HG03520 (cell line): ENCODE data around the gene NME3.
A peak's percentile ranks its signal among the peaks of the same experiment; 100 is the strongest.

Experiments used
- ATAC-seq: cut with Tn5 transposase; IDR thresholded peaks from one replicate; pipeline ENCODE4 v1.9.1; 2021; ENCODE audit warnings: mild to moderate bottlenecking, moderate library complexity; ENCODE audit not compliant: unreplicated experiment

Gene NME3

DNA sequence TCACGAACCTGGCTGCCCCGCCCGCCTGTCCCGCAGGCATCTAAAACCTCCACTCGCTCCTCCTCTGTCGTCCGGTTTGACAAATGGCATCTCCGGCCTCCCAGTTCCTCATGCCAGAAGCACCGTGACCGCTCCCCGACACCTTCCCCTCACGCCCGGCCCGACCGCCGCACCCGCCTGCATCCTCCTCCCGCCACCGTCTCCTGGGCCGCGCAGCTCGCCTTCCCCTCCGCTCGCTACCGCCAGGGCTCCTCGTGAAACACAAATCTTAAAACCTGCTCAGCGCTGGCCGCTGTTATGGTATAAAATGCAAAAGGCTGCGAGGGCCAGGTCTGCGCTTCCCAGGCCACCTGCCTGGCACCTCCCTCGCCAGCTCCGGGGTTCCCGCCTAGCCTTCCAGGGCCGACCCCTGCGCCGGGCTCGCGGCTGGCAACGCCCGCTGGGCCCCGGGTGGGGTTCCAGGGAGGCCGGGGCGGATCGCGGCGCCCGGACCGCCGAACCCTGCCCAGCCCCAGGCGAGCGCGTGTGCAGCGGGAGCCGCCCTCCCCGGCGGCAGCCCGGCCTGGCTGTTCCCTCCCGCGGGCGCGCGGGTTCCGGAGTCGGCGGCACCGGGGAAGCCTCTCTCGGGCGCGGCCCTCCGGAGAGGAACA is 10.5 kb upstream of the NME3 start:
- ATAC-seq: peak; percentile 3

DNA sequence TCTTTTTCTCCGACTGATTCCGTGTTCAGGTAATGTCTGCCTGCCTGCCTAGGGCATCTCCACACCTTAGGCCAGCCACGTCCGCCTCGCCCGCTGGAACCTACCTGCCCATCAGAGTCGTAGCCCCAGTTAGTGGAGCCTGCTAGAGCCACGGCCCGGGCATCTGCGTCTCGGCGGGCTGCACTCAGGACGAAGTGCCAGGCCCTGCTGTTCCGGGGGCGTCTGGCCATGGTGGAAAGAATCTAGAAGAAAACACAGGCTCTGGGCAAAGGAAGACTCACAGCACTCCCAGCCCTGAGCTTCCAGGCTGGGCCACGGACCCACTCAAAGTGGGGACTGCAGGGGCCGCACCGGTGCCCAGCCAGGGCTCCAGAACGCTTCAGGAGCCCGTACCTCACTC is 9.9 kb upstream of the NME3 start:
- ATAC-seq: no peak

DNA sequence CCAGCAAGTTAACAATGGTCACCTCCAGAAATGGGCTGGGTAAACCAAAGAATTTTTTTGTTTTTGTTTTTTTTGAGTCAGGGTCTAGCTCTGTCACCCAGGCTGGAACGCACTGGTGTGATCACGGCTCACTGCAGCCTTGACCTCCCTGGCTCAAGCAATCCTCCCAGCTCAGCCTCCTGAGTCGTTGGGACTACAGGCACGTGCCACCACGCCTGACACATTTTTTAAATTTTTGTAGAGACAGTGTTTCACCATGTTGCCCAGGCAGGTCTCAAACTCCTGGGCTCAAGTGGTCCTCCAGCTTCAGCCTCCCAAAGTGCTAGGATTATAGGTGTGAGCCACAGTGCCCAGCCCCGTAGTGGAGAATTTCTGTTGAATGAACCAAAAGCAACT is 9.3 kb upstream of the NME3 start:
- no peak for ATAC-seq

DNA sequence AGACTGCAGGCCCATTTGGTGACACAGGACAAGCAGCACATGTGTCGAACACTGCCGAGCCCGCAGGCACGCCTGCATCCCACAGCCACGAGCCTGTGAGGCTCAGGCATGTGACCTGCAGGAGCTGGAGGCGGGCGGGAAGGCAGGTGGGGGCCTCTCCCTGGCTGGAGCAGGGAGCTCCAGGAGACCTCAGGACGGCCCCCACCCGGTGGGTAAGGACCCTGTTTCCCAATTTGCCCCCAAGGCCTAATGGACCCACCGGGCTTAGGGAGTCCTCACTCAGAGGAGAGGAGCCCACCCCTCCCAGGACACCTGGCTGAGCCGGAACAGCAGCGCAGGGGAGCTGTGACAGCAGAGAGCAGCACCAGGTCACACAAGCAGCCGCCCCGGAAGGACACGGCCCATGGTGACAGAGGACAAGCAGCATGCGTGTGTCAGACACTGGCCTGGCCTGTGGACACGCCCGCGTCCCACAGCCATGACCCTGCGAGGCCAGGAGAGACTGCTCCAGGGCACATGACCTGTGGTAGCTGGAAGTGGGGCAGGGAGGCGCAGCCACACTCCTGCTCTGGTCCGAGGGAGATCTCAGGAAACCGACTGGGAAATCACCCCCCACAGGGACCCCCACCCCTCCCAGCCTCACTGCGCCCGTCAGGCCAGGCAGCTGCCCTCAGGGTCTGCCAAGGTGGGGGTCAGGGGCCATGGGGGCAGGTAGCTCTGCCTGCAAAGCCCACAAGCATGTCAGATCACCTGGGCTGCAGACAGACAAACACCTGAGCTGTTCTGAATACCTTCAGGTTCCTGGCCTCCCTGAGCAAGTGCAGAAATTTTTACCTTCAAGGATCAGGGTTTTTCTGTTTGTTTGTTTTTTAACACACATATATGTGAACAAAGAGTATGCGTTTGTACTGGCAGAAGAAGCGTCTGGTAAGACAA is 8.7 kb upstream of the NME3 start:
- ATAC-seq: no peak

DNA sequence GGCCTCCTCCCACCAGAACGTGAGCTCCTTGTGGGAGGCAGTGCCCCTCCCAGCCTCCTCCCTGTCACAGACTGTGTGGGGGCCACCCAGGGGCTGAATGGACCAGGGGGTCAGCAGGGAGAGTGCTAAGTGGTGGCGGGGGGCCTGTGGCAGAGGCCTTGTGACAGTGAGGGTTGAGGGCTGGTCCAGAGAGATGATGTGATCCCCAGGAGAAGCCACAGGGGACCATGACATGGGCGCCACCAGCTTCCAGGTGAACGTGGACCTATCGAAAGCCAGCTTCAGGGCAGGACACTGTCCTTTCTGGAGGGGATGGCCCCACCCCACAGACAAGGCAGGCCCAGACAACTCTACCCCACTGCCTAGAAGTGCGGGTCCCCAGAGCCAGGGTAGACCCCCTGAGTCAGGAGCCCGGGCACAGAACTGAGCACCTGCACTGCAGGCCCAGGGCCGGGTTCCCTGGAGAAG is 7.9 kb upstream of the NME3 start:
- ATAC-seq: no peak

DNA sequence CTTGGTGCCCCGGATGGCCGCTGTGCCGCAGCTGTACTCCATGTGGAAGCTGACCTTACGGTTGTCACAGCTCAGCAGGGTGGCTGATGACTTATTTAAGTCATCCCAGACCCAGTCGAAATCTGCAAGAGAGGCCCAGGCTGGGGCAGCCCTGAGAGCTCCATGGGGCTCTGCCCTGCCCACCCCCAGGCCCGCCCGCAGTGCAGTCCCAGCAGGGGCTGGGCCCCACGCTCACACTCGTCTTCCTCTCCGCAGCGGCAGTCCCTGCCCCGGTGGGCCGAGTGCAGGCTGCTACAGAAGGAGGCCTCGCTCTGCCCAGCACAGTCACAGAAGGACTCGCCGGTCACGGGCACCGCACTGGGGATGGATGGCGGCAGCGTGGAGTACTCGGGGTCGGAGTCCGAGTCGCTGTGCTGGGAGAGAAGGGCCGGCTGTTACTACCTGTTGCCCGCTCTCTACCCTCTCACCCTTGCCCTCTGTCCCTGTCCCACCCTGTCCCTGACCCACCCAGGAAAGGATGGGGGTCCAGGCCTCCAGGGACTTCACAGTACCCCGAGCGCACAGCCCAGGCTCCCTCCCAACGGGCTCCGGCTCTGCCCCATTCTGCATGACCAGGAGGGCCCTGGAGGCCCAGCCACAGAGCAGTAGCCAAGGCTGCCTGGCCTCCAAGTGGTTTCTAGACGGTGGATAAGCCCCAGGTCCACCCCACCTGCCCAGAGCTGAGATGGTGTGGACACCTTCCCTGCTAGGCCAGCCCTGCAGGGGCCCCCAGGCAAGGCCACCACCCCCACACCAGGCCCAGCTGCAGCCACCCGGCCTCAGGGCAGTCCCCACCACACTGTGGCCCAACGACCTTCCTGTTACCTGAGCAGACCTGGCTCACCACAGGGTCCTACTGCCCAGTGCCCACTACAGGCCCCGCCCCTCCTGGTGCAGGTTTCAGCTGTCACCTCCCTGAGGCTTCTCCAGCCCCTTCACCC is 7.1 kb upstream of the NME3 start:
- no peak for ATAC-seq

DNA sequence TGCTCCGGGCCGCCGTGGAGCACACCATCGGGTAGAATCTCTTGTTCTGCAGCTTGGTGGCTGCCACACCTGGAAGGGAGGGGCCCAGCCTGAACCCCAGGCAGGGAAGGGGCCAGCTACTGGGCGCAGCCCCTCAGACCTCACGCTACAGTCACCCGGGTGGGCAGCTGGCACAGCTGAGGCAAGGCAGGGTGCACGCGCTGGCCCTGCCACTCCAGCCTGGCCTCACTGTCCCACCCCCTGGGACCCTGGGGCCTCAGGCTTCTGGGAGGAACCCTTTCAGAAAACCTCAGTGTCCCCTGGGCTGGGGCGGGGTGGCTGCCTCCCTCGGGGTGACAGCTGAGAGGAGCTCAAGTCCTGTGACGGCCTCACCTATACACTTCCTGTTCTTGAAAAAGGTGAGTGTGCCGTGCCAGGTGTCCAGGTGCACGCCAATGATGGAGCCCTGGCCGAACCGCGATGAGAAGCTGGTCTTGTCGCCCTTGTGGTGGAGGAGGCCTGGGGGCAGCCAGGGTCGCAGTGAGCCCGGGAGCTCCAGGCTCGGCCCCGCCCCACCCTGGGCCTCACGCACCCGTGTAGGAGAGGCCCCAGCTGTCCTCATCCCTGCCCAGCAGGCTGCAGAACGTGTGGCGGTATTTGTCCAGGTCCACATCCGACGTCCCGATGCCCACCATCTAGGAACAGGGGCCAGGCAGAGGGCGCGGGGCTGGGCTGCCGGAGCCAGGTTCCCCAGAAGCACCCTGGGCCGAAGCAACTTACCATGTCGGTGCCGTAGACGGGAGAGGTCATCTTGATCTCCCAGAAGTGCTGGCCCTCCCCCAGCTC is 6.2 kb upstream of the NME3 start:
- no peak for ATAC-seq

DNA sequence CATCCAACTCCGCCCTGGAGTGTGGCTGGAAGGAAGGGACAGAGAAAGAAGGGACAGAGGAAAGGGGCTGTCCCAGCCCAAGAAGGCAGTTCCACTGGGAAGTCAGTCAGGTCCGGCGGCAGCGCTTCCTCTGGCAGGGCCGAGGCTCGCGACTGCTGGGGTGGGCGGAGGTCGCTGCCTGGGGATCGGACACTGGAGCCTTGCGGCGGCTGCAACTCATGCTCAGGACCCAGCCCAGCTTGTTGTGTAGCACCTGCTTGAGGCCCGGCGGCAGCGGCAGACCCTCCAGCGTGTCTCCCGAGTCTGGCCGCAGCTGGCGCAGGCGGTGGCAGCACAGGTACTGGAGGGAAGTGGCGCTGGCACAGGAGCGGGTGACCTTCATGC is 5.6 kb upstream of the NME3 start:
- ATAC-seq: no peak

DNA sequence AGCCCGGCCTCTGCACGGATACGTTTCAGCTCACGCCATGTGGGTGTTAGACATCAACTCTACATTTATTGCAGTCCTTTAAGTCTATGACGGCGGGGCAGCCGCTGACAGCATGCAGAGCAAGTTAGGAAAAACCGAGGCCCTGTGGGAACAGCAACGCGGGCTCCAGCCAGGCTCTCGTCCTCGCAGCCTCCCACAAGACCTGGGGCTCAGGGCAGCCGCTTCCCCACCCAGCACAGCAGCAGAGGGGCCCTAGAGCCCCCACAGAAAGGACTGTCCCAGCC is 5.3 kb upstream of the NME3 start:
- ATAC-seq: no peak

DNA sequence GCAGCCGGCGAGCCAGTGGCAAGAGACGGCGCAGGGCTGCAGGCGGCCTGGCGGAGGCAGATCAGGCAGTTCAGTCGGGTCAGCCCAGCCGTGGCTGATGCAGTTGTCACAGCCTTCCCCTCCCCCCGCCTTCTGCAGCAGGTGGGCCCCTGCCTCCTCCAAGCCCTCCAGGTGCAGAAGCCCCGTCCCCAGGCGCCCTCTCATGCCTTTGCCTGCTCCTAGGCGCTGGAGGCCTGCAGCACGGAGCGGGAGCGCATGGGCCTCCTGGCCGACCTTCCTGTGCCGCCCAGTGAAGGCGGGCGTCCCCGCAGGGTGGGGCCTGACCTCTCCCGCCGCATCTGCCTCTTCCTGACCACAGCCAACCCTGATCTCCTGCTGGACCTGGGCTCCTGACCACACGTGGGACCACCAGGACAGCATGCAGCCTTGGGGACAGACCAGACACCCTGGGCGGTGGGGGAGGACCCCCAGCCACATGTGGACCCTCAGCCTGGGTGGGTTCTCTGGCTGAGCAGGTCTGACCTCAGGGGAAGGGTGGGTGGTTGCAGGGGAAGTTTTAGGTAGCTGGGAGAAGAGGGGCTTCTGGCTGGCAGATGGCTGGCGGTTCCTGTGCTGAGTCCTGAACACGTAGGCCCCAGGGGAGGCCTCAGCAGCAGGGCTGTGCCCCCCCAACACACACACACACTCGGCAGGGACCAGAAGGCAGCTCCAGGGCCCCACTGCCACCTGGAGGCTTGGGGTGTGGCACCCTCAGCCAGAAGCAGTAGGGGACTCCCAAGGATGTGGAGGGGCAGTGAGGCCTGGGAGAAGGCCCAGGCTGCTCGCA is 4.7 kb upstream of the NME3 start:
- ATAC-seq: no peak

DNA sequence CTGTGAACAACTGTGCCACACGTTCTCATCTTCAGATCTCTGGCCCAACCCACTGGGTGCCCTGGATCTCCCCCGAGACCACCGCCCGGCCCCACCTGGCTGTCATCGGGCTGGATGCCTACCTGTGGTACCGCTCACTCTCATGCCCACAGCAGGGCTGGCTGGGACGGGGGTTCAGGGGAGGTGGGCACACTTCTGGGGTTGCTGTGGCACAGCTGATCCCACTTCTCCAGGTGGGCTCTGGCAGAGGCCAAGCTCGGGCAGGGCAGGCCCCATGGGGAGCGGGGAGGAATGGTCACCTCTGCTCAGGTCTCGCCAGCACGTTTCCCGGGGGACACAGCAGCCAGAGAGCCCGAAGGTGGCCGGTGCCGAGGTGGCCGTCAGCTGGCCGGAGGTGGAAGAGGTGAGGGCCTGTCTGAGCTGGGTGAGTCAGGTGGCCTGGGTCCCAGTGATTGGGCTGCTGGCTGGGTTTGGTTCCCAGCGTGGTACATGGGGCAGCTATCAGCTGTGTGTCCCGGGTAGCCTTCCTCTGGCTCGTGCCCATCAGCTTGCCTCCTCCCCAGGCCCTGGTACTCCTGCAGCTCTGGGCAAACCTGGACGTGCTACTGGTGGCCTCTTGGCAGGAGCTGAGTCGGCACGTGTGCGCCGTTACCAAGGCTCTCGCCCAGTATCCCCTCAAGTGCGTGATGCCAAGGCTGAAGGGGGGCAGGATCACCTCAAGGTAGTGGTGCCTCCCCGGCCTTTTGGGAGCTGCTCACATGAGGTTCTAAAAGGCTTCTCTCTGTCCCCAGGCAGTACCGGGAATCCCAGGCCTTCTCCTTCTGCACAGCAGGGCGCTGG is 3.9 kb upstream of the NME3 start:
- ATAC-seq: no peak

DNA sequence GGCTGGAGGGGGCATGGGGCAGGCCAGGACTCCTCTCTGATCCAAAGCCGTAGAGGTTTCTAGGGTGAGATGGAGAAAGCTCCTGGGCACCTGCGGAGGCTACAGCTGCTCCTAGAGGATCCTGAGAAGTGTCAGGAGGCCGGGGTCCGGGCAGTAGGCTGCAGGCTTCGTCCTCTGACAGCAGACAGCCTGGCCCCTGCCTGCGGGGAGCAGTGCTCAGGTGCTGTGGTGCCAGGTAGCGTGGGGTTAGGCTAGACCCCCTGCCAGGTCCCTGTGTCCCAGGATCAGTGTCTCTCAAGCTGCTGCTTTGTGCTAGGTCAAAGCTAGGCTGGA is 3.1 kb upstream of the NME3 start:
- no peak for ATAC-seq

DNA sequence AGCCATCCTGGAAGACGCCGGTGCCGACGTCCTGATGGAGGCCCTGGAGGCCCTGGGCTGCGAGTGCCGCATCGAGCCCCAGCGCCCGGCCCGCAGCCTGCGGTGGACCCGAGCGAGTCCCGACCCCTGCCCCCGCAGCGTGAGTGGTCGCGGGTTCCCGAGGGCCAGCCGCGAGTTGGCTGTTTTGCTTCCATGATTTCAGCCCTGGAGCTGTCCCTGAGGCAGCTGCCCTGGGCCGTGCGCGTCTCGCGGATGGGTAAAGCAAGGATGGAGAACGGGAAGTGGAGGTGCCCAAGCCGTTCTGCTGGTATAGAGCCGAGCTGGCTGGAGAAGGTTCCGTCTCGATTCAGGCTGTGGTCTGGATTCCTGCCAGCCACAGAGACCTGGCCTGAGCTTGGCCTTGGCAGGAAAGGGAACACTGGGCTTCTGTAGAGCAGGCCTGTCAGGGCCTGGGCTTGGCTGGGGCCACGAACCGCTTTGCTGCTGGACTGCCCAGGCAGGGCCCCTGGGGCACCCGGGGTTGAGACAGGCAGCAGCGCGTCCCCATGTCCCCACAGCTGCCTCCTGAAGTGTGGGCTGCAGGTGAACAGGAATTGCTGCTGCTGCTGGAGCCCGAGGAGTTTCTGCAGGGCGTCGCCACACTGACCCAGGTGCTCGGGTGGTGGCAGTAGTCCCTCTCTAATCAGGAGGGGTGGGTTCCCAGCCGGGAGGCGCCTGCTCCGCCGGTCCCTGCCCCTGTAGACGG is 2.5 kb upstream of the NME3 start:
- ATAC-seq: no peak

DNA sequence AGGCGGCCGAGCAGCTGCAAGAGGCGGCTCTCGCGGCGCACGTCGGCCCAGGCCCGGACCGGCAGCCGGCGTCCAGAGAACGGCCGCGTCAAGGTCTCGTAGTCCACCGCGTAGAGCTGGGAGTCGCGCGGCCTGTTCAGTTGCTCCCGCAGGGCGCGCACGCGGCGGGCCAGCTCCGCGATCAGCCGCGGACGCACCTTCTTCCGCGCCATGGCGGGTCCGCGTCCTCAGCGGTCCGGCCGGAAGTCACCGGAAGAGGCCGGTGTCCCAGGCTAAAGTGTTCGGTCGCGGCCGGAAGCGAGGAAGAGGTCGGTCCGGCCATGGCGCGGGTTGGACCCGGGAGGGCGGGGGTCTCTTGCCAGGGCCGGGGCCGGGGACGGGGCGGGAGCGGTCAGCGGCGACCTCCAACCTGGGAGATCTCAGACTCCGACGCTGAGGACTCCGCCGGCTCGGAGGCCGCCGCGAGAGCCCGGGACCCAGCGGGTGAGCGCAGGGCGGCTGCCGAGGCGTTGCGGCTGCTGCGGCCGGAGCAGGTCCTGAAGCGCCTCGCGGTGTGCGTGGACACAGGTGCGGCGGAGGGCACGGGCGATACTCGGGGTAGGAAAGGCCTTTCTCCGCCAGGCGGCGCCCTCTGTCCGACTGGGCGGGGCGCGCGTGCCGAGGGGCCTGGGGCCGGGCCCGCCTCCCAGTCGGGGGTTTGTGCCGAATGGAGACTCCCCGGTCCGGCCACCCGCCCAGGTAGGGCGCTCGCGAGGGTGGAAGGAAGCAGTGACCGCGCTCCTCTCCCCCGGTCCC is 1.8 kb upstream of the NME3 start, which contains the start of gene MRPS34:
Gene MRPS34, minus strand, starts transcription at position 227 of the 795 bp plus-strand sequence. Its CDS starts 15 bp downstream, at position 212.
- ATAC-seq: no peak

DNA sequence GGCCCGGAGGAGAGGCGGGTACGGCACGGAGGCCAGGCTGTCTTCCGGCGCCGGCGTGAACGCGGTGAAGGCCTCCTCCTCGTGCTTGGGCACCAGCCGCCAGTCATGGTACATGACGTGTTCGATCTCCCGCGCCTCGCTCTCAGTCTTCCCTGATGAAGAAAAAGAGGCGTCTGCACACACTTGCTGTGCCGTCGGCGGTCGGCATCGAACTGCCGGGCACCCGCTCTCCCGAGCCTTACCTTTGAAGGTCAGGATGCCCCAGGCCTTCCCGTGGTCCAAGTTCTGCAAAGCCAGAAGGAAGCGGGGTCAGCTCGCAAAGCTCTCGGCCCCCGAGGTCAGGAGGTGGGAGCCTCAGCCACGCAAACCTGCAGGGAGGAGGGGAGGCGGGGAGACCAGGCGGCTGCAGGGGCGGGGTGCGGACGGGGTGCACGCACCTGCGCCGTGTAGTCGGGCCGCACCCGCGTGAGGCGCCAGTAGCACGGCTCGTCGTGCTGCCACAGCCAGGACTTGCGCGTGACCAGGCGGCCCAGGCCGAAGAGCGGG is 1.1 kb upstream of the NME3 start, which contains the start of gene EME2:
Gene EME2, plus strand, starts transcription at position 449 of the 546 bp plus-strand sequence. CDS start 418 bp downstream, outside the sequence.
- ATAC-seq: no peak

DNA sequence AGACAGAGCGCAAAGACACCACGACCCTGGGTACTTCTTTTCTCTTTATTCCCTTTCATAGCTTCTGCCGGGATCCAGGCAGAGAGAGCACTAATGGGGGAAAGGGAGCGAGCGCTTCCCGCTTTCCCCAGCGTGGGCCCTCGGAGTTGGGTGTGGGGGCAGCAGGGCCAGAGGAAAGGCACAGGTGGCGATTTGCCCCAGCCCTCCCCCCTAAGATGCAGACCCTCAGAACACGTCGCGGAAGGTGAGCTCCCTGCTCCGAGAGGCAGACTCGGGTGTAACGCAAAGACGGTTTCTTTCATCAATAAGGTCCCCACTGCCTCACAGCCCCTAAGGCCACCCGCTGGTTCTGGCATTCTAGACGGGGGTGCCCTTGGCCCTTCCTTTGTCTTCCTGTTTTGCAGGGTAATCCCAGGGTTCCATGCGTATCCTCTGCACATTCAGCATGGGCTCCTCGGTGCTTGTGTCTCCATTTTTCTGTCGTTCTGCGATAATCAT is 570 bp upstream of the NME3 start:
- ATAC-seq: no peak
